ENCODE results near the gene FAM20A.
A peak's percentile ranks its signal among the peaks of the same experiment; 100 is the strongest.

DNA sequence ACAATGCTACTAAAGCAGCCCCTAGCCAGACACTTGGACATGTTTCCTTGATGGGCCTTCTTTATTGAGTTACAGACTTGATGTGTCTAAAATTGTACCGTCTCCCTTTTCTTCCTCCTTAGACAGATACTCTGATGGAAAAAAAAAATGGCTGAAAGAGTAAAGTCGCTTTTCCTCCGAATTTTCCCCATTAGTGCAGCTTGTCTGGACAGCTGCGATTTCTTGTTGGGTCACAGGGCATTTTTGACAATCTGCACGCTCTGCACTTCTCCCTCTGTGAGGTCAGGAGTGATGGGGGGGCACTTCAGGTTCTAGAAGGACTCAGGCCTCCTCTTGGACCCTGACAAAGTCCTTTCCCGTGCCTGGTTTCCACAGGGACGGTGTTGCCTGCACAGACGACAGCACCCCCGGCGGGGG, 89.9 kb downstream of the FAM20A start:
- TF ChIP-seq, protein P1, sequence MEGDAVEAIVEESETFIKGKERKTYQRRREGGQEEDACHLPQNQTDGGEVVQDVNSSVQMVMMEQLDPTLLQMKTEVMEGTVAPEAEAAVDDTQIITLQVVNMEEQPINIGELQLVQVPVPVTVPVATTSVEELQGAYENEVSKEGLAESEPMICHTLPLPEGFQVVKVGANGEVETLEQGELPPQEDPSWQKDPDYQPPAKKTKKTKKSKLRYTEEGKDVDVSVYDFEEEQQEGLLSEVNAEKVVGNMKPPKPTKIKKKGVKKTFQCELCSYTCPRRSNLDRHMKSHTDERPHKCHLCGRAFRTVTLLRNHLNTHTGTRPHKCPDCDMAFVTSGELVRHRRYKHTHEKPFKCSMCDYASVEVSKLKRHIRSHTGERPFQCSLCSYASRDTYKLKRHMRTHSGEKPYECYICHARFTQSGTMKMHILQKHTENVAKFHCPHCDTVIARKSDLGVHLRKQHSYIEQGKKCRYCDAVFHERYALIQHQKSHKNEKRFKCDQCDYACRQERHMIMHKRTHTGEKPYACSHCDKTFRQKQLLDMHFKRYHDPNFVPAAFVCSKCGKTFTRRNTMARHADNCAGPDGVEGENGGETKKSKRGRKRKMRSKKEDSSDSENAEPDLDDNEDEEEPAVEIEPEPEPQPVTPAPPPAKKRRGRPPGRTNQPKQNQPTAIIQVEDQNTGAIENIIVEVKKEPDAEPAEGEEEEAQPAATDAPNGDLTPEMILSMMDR (IDR thresholded peaks at IDR 0.05) = peak in 3 of 12 donors; percentile 7 to 19 (median 14)
- TF ChIP-seq POLR2A (IDR thresholded peaks at IDR 0.05) = no peak

Data from heart left ventricle (tissue), 13 donors.